ENCODE measurements around the gene PROSER2.

DNA sequence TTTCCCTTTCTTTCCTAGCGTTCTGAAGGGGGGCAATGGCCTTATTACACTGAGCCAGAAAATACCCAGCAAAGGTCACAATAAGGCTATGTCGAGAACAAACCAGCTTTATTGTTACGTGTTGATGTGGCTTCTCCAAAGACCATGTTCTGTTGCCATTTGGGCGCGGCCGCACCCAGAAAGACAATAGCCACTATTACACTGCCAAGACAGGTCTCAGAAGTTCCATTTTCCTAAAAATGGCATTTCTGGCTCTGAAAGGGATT lies 77.8 kb downstream of the PROSER2 start:
- TF ChIP-seq, protein P1, sequence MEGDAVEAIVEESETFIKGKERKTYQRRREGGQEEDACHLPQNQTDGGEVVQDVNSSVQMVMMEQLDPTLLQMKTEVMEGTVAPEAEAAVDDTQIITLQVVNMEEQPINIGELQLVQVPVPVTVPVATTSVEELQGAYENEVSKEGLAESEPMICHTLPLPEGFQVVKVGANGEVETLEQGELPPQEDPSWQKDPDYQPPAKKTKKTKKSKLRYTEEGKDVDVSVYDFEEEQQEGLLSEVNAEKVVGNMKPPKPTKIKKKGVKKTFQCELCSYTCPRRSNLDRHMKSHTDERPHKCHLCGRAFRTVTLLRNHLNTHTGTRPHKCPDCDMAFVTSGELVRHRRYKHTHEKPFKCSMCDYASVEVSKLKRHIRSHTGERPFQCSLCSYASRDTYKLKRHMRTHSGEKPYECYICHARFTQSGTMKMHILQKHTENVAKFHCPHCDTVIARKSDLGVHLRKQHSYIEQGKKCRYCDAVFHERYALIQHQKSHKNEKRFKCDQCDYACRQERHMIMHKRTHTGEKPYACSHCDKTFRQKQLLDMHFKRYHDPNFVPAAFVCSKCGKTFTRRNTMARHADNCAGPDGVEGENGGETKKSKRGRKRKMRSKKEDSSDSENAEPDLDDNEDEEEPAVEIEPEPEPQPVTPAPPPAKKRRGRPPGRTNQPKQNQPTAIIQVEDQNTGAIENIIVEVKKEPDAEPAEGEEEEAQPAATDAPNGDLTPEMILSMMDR (IDR thresholded peaks at IDR 0.05 in 8 of 11, conservative IDR thresholded peaks at IDR 0.05 in 3 of 11), result no peak
- TF ChIP-seq POLR2AphosphoS5 (IDR thresholded peaks at IDR 0.05), result no peak

All from spleen (tissue), 7 donors.